Measurements from ENCODE around the gene MYO7B. TPM values are rescaled to one million over a fixed set of nuclear protein-coding genes. Genes with fewer than 3 reads are reported as not detected.

The MYO7B gene
- total and polyA plus RNA-seq, 2 donors (not counting 1 experiment from before 2014, with no cell fraction given), result 5.0 to 68.2 TPM

GRCh38 chr2:127546797-127547196 is 11.3 kb downstream of the MYO7B start:
- no peaks in the 10 kb centered on the region for H3K79me2 ChIP-seq (ENCODE audit: control insufficient read depth, insufficient read depth, low read length)
- H3K4me3 ChIP-seq (ENCODE audit: control extremely low read depth in 1 of 5, extremely low read depth in 1 of 5, insufficient read depth in 1 of 5, low read depth in 2 of 5, low read length in 4 of 5), result no peak overlapping the region
- no peaks in the 10 kb centered on the region for H3K36me3 ChIP-seq (replicated peaks in 1 of 2; ENCODE audit: control extremely low read depth in 1 of 2, control insufficient read depth in 1 of 2, extremely low read depth in 1 of 2, insufficient read depth in 2 of 2, low read length in 1 of 2)
- H3K4me1 Mint-ChIP-seq, result no peaks in the 10 kb centered on the region
- TF ChIP-seq CTCF (IDR thresholded peaks at IDR 0.05), result no peak
- no peak for TF ChIP-seq EZH2 (IDR thresholded peaks at IDR 0.05; ENCODE audit: borderline replicate concordance, insufficient read depth, low read depth, low read length, poor library complexity, severe bottlenecking)
- no peaks in the 10 kb centered on the region for H3K4me1 ChIP-seq (ENCODE audit: control insufficient read depth in 2 of 2, insufficient read depth in 2 of 2, low read length in 2 of 2)
- 76% methylated on average over 2 of the region's 3 CpGs for WGBS (ENCODE audit: insufficient coverage)
- H3K4me2 ChIP-seq (replicated peaks; ENCODE audit: low read depth, low read length, poor library complexity, severe bottlenecking), result no peak overlapping the region
- intact Hi-C loops (cut with micrococcal nuclease), result no loop called here
- no peak overlapping the region for H3K27ac Mint-ChIP-seq
- POLR2A ChIA-PET, result no interaction called here
- no peak overlapping the region for H3K9ac ChIP-seq (ENCODE audit: low read length)
- CTCF ChIA-PET, result interaction anchor here (1.0 kb wide), 1 partner anchor 44 kb away, joined by 3 read pairs; no protein-coding TSS in a partner anchor
- H3K27me3 ChIP-seq (replicated peaks in 1 of 4; ENCODE audit: control extremely low read depth in 1 of 4, control insufficient read depth in 3 of 4, insufficient read depth in 4 of 4, low read length in 3 of 4), result peaks cover 0 to 18% (median 8%) of the 10 kb centered on the region in 4 experiments
- no peak overlapping the region for H3K27ac ChIP-seq (ENCODE audit: low read length in 2 of 2)
- H3K9me3 ChIP-seq (ENCODE audit: control extremely low read depth in 1 of 3, control insufficient read depth in 2 of 3, insufficient read depth in 1 of 3, low read length in 2 of 3), result peaks cover 0 to 3% (median 0%) of the 10 kb centered on the region in 3 donors
- no peak for ATAC-seq (ENCODE audit: low read depth)
- H4K20me1 ChIP-seq (ENCODE audit: control insufficient read depth, insufficient read depth, low read length, poor library complexity, severe bottlenecking), result no peaks in the 10 kb centered on the region
- no peak overlapping the region for H2AFZ ChIP-seq (ENCODE audit: insufficient read depth, low read depth, low read length, poor library complexity, severe bottlenecking)
- H3K27me3 Mint-ChIP-seq, result peaks cover 27% of the 10 kb centered on the region
- H3K4me3 Mint-ChIP-seq, result no peak overlapping the region
- H3K9me3 Mint-ChIP-seq (ENCODE audit: insufficient read depth), result no peaks in the 10 kb centered on the region
- no peak for DNase-seq

GRCh38 chr2:127551221-127551930 is 15.9 kb downstream of the MYO7B start:
- H3K4me2 ChIP-seq (replicated peaks; ENCODE audit: low read depth, low read length, poor library complexity, severe bottlenecking), result no peak overlapping the region
- no peak overlapping the region for H3K27ac ChIP-seq (ENCODE audit: low read length in 2 of 2)
- no peak overlapping the region for H2AFZ ChIP-seq (ENCODE audit: insufficient read depth, low read depth, low read length, poor library complexity, severe bottlenecking)
- Mint-ChIP-seq H3K27me3 (peaks cover 39% of the 10 kb centered on the region), H3K4me3 (no peak overlapping the region), H3K4me1 (peaks cover 2% of the 10 kb centered on the region), H3K27ac (no peak overlapping the region), H3K9me3 (ENCODE audit: insufficient read depth) (peaks cover 5% of the 10 kb centered on the region)
- H3K9ac ChIP-seq (ENCODE audit: low read length), result no peak overlapping the region
- no peak for ATAC-seq (ENCODE audit: low read depth)
- no peaks in the 10 kb centered on the region for H3K4me1 ChIP-seq (ENCODE audit: control insufficient read depth in 2 of 2, insufficient read depth in 2 of 2, low read length in 2 of 2)
- intact Hi-C loops (cut with micrococcal nuclease), result no loop called here
- no peak for DNase-seq
- H3K79me2 ChIP-seq (ENCODE audit: control insufficient read depth, insufficient read depth, low read length), result no peaks in the 10 kb centered on the region
- WGBS (ENCODE audit: insufficient coverage), result 91% methylated on average over 5 of the region's 7 CpGs
- no peak overlapping the region for H3K4me3 ChIP-seq (ENCODE audit: control extremely low read depth in 1 of 5, extremely low read depth in 1 of 5, insufficient read depth in 1 of 5, low read depth in 2 of 5, low read length in 4 of 5)
- no peak for TF ChIP-seq CTCF (IDR thresholded peaks at IDR 0.05)
- H3K36me3 ChIP-seq (replicated peaks in 1 of 2; ENCODE audit: control extremely low read depth in 1 of 2, control insufficient read depth in 1 of 2, extremely low read depth in 1 of 2, insufficient read depth in 2 of 2, low read length in 1 of 2), result no peaks in the 10 kb centered on the region
- H4K20me1 ChIP-seq (ENCODE audit: control insufficient read depth, insufficient read depth, low read length, poor library complexity, severe bottlenecking), result no peaks in the 10 kb centered on the region
- POLR2A ChIA-PET, result no interaction called here
- peaks cover 0 to 12% (median 6%) of the 10 kb centered on the region in 4 experiments for H3K27me3 ChIP-seq (replicated peaks in 1 of 4; ENCODE audit: control extremely low read depth in 1 of 4, control insufficient read depth in 3 of 4, insufficient read depth in 4 of 4, low read length in 3 of 4)
- CTCF ChIA-PET, result no interaction called here
- peaks cover 0 to 3% (median 0%) of the 10 kb centered on the region in 3 donors for H3K9me3 ChIP-seq (ENCODE audit: control extremely low read depth in 1 of 3, control insufficient read depth in 2 of 3, insufficient read depth in 1 of 3, low read length in 2 of 3)

All from B cell (primary cell).